NCI-H748 treated with DMSO at 0.1 percent for 48 hours (cell line): ENCODE measurements around the gene EIF5AL1.
"Not testable (repeated sequence)": the region's sequence is repeated elsewhere in the genome, so short reads cannot be mapped to it uniquely, and the experiment has no call there.

ENCODE experiments used
- DNase-seq: peaks from one replicate; lab custom pipeline; 2025; lab: John Stamatoyannopoulos, UW

Gene EIF5AL1

DNA sequence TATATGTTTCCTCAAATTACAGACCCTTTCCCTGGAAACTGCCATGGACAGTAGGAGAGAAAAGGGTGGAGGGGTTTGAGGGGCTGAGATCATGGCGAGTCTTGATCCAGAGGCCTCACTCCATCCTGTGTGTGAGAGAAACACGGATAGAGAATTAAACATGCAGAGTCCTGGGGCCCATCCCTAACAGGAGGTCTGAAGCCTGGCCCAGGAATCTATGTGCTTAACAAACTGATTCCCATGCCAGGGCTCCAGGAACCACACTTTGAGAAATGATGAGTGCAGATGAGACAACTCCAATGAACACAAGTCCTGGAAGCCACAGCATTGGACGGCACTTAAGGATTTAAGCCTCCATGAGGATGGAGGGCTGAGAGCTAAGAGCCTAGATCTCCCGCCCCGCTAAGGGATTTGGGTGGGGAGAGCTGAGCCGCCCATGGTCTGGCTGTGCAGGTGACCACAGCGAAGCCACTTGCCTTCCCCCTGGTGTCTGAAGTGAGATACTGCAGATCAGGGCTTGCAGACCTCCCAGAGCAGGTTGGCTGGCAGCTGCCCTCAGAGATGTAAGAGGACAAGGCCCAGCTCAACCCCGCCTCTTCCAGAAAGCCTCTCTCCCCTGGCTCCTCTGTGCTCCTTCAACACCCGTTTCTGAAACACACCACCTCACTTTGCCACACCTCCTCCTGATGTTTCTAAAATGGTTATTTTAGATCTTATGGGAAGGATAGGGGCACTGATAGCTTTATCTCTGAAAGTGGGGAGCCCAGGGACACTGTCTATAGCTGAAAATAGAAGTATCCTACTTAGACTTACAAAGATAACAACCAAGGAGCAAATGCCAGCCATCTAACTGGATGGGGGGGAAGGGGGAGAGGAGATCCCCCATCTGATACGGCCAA lies 24.8 kb upstream of the EIF5AL1 start:
- DNase-seq: no peak

DNA sequence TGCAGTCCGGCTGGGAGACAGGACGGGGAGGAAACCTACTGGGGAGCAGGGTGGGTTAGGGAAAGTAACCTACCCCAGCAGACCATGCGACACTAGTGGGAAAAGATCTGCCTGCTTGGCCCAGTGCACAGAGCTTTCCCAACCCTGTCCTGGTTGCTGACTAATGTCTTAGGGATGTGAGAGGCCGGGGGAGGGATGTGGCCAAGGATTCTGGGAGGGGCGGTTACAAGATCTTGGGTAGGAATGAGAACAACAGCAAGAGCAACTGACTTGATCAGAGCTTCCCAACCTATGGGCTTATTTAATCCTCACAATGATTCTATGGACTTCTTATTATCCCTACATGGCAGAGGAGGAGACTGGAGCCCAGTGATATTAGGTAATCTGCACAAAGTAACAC lies 24.0 kb upstream of the EIF5AL1 start:
- no peak for DNase-seq

GRCh38 chr10:79488870-79489269 lies 23.5 kb upstream of the EIF5AL1 start:
- no peak for DNase-seq

- no peak for DNase-seq
Observed at GRCh38 chr10:79490400-79491142, 21.8 kb upstream of the EIF5AL1 start.

GRCh38 chr10:79491143-79491835 lies 21.0 kb upstream of the EIF5AL1 start:
- no peak for DNase-seq

DNA sequence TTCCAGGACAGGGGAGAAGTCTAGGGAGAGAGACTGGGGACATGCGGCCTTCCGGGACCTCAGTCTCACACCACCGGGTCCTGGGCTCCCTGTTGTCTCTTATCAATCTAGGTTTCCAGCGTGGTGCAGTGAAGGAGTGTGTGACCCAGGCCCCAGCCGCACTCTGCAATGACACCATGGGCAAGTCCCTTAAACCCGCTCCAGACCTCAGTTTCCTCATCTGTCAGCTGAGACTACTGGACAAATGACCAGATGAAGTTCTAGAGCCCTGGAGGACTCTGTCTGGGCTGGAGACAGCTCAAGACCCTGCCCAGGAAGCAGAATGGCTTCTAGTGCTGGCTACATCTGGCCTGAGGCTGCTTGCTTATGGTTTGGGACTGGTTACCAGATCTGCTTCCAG lies 20.1 kb upstream of the EIF5AL1 start:
- DNase-seq: no peak

- DNase-seq: no peak
Observed at GRCh38 chr10:79492839-79493238, 19.5 kb upstream of the EIF5AL1 start.

DNA sequence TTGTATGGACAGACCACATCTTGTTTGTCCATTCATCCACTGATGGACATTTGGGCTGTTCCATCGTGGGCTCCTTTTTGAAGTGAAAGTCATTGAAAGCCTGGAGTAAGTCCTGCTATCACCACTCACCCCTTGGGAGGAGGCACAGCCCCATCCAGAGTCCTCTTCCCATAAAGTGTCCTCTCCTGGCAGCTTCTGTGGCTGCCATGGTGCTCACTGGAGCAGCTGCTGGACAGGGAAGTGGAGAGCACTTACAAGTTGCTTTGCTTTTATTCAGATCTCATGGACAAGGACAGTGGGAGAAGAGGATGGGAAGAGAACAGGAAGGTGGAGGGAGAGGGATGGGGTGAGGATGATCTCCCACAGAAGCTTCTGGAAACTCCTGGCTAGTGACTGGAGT lies 18.5 kb upstream of the EIF5AL1 start:
- no peak for DNase-seq

DNA sequence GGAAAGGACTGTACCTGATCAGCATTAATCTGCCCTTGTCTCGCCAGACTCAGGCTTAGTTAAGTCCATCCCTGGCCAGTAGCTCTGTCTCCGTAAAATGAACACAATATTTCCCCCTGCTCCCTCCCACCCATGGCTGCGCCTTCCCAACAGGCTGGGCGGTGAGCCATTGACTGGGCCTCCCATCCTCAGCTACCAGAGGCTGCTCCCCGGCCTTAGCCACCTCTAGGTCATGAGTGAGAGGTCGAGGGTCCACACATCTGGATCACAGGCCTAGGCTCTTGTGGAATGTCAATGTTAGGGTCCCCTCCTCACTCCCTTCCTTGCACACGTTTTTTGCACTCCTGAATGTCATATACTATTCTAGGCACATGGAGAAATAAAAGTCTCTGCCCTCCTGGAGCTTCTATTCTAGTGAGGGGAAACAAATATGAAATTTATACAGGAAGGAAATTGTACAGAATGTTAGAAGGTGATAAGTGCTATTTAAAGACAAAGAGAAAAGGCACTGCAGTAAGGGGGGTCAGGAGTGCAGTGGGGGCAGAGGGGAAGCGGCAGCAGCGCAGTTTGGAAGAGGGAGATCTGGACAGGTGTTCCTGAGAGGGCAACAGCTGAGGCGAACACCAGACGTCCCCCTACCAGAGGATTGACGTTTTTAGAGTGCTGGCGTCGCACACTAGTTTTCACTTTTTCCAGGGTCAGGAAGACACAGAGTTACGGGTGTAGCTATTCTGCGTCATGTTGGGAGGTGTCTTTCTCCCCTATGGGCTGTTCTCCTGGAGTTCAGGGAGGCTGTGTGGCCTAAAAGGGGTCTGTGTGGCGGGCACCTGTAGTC lies 17.2 kb upstream of the EIF5AL1 start:
- no peak for DNase-seq

- DNase-seq: no peak
Observed at GRCh38 chr10:79495791-79496190, 16.5 kb upstream of the EIF5AL1 start.

DNA sequence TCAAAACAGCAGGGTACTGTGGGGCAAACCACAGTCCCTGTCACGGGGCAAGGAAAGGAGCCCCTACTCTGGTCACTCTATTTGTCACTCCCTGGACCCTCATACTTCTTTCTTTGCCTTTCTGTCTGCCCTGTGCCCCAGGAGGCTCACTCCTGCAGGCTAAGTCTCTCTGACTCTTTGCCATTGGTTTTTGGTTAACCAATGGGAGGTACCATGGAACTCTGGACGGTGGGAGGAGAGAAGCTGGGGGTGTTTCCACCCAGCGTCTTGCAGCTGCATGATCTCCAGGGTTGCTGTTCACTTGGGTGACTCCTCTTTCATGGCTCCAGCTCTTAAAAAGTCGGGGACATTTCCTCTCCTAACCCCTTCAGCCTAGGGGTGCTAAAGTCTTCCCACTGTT lies 15.4 kb upstream of the EIF5AL1 start:
- DNase-seq: no peak

GRCh38 chr10:79498291-79498829 lies 14.0 kb upstream of the EIF5AL1 start:
- DNase-seq: no peak

- DNase-seq: no peak
Observed at GRCh38 chr10:79502561-79503309, 9.6 kb upstream of the EIF5AL1 start.

GRCh38 chr10:79503787-79504186 lies 8.5 kb upstream of the EIF5AL1 start:
- DNase-seq: not testable (repeated sequence)

- DNase-seq: not testable (repeated sequence)
Observed at GRCh38 chr10:79504483-79504882, 7.8 kb upstream of the EIF5AL1 start.

- DNase-seq: not testable (repeated sequence)
Observed at GRCh38 chr10:79505328-79505727, 7.0 kb upstream of the EIF5AL1 start.

- no peak for DNase-seq
Observed at GRCh38 chr10:79505829-79506228, 6.5 kb upstream of the EIF5AL1 start.

DNA sequence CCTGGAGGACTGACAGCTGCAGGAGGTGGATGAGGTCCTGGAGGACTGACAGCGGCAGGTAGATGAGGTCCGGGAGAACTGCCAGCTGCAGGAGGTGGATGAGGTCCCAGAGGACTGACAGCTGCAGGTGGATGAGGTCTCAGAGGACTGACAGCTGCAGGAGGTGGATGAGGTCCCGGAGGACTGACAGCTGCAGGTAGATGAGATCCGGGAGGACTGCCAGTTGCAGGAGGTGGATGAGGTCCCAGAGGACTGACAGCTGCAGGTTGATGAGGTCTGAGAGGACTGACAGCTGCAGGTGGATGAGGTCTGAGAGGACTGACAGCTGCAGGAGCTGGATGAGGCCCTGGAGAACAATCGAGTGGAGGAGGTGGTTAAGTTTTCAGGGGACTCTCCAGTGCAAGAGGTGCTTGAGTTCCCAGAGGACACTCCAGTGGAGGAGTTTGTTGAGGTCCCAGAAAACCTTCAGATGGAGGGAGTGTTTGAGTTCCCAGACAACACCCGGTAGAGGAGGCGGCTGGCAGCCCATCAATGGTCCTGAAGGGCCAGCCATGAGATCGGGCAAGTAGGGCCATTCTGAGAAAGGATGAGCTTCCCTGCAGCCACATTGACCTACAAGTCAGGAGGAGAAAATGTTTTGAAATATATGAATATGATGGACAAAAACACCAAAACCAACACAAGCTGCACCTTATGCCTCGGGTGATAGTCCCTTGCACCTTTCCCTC lies 4.7 kb upstream of the EIF5AL1 start:
- no peak for DNase-seq

- not testable (repeated sequence) for DNase-seq
Observed at GRCh38 chr10:79508245-79508644, 4.1 kb upstream of the EIF5AL1 start.
